SH-SY5Y (cell line): ENCODE measurements around the gene CCM2.

Experiments
- GATA2 ChIP-seq: IDR thresholded peaks from 2 replicates; pipeline ENCODE4 v1.6.1; 2011; ENCODE audit warnings: mild to moderate bottlenecking, low read depth, low read length
- GATA3 ChIP-seq: IDR thresholded peaks from 2 replicates; pipeline ENCODE4 v1.6.1; 2011; ENCODE audit warnings: low read depth, mild to moderate bottlenecking, low read length, moderate library complexity

DNA sequence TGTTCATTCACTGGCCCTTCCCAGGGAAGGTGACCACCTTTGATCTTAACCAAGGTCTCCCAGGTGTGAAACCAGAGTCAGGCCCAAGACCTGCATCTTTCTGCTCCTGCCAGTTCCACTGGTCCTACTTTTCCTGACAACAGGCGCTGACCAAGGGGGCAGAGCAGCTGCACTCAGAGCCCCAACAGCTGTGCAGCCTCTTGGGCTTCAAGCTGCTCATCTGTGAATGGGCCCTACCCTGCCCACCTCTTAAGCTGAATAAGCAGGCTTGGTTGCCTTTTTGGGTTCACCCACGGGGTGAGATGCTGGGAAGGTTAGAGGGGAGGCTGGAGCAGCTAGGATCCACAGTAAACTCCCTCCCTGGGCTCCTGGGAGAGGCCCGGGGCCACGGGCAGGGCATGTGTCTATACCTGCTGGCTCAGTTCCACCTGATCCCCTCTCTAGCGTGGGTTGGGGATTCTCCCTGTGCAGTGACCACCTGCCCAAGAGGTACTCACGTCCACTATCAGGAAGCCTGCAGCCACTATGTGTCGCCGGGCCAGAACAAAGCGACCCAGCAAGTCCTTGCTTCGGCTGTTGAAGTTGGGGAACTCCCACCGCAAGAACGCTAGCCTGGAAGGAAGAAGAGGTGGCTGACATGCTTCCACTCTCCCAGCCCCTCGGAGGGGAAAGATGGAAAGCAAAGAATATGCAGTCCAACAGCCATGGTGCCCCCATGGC, 100.9 kb downstream of the CCM2 start:
- TF ChIP-seq GATA2, result no peak
- TF ChIP-seq GATA3, result no peak
